Vagina (tissue), 2 donors: ENCODE data around the gene ACTRT2. TPM values are rescaled to one million over a fixed set of nuclear protein-coding genes. Genes with fewer than 3 reads are reported as not detected.

Experiments used
- DNase-seq, 2 donors: peaks; one replicate each; pipeline ENCODE4 v3.0.0-alpha.2; 2017; ENCODE audit errors: extremely low spot score in 2 of 2
- H3K27ac ChIP-seq: fragments of 200-600 bp; sonication (generic); one replicate; pipeline ENCODE4 v1.5.1; 2019
- H3K27me3 ChIP-seq: fragments of 200-600 bp; sonication (generic); one replicate; pipeline ENCODE4 v1.5.1; 2019
- H3K36me3 ChIP-seq, 2 donors: fragments of 200-600 bp; sonication (generic); one replicate each; pipeline ENCODE4 v1.5.1; 2017 to 2019
- H3K4me1 ChIP-seq: fragments of 200-600 bp; sonication (generic); one replicate; pipeline ENCODE4 v1.5.1; 2019
- H3K4me3 ChIP-seq, 2 donors: fragments of 200-600 bp; sonication (generic); 1 replicate in 1 of 2; 2 replicates in 1 of 2; pipeline ENCODE4 v1.5.1; 2016 to 2019
- H3K9me3 ChIP-seq: fragments of 200-600 bp; sonication (generic); one replicate; pipeline ENCODE4 v1.5.1; 2019
- POLR2A ChIP-seq, 2 donors: fragments of 450-650 bp; IDR thresholded peaks; one replicate each; pipeline ENCODE4 v1.6.1; 2017; ENCODE audit warnings: antibody characterized with exemption in 2 of 2, mild to moderate bottlenecking in 2 of 2, moderate library complexity in 2 of 2
- POLR2AphosphoS5 ChIP-seq, 2 donors: sonication (generic); formaldehyde crosslinking; IDR thresholded peaks; one replicate each; pipeline ENCODE4 v1.9.0; 2017; ENCODE audit warnings: antibody characterized with exemption in 2 of 2, mild to moderate bottlenecking in 2 of 2, low read depth in 1 of 2; ENCODE audit not compliant: insufficient read depth in 1 of 2
- intact Hi-C: fragments of 100-400 bp; cut with DNase I; formaldehyde crosslinking; loops from one replicate; pipeline ENCODE4 v1.15.1; 2023
- total RNA-seq: library from RNA; depleted of rRNA; stranded (reverse); fragments of >200 nt; gene quantifications from one replicate; pipeline ENCODE4 v1.2.3, GENCODE V29; 2016
- TF ChIP-seq, protein P1 (sequence below), 3 experiments: fragments of 450-650 bp in 2 of 3; fragments of 200-600 bp in 1 of 3; sonication (generic) in 1 of 3; IDR thresholded peaks; one replicate each; pipeline ENCODE4 v1.5.1; 2017 to 2019; ENCODE audit warnings: antibody characterized with exemption in 3 of 3, mild to moderate bottlenecking in 2 of 3, moderate library complexity in 2 of 3

ACTRT2 gene
- total RNA-seq, 1 donor from 2014 or later: not detected

DNA sequence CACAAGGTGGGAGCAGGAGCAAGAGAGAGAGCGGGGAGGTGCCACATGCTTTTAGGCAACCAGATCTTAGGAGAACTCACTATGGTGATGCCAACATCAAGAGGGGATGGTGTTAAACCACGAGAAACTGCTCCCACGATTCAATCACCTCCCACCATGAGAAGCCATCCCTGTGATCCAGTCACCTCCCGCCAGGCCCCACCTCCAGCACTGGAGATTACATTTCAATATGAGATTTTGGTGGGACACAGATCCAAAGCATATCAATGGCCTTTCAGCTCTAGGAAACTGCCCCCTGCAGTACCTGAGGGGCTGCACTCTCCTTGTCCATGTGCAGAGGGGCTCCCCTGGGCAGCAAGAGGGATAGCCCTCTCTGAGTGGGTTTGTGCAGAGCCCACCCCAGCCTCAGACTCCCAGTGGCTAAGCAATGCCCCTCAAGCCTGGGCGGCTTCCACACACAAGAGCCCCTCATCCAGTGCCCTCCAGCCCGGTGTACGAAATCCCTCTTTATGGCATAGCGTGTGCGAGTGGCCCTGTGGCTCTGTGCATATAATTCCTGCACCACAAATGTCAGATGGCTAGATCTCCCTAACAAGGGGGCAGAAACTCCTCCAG lies 32.2 kb downstream of the ACTRT2 start:
- no peak for DNase-seq
- no peaks in the 10 kb centered on the region for H3K4me1 ChIP-seq
- no peak overlapping the region for H3K4me3 ChIP-seq
- H3K36me3 ChIP-seq: no peaks in the 10 kb centered on the region
- H3K27ac ChIP-seq: no peak overlapping the region
- intact Hi-C loops: no loop called here
- H3K9me3 ChIP-seq: no peaks in the 10 kb centered on the region
- TF ChIP-seq, protein P1, sequence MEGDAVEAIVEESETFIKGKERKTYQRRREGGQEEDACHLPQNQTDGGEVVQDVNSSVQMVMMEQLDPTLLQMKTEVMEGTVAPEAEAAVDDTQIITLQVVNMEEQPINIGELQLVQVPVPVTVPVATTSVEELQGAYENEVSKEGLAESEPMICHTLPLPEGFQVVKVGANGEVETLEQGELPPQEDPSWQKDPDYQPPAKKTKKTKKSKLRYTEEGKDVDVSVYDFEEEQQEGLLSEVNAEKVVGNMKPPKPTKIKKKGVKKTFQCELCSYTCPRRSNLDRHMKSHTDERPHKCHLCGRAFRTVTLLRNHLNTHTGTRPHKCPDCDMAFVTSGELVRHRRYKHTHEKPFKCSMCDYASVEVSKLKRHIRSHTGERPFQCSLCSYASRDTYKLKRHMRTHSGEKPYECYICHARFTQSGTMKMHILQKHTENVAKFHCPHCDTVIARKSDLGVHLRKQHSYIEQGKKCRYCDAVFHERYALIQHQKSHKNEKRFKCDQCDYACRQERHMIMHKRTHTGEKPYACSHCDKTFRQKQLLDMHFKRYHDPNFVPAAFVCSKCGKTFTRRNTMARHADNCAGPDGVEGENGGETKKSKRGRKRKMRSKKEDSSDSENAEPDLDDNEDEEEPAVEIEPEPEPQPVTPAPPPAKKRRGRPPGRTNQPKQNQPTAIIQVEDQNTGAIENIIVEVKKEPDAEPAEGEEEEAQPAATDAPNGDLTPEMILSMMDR (IDR thresholded peaks at IDR 0.05): no peak
- no peak for TF ChIP-seq POLR2AphosphoS5 (IDR thresholded peaks at IDR 0.05; ENCODE audit: insufficient read depth in 1 of 2, low read depth in 1 of 2)
- no peak for TF ChIP-seq POLR2A (IDR thresholded peaks at IDR 0.05)
- H3K27me3 ChIP-seq: no peaks in the 10 kb centered on the region

DNA sequence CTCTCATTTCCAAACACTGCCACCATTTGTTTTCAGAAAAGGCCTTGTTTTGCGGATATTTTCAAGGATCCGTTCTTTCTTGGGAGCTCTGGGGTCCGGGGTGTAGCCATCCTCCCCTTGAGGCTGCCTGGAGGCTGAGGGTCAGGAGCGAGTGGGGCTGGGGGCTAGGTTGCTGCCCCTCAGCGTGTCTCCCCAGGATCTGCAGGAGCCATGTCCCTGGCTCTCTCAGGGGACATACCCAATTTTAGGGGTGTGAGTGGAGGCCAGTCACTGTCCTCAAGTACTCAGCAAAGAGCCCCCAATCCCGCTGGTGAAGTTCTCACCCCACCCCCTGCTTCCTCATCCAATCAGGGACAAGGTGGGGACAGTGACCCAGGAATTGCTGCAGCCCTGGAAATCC lies 32.7 kb downstream of the ACTRT2 start:
- DNase-seq: no peak
- TF ChIP-seq, protein P1 (IDR thresholded peaks at IDR 0.05): no peak
- no peak for TF ChIP-seq POLR2A (IDR thresholded peaks at IDR 0.05)
- TF ChIP-seq POLR2AphosphoS5 (IDR thresholded peaks at IDR 0.05; ENCODE audit: insufficient read depth in 1 of 2, low read depth in 1 of 2): no peak

DNA sequence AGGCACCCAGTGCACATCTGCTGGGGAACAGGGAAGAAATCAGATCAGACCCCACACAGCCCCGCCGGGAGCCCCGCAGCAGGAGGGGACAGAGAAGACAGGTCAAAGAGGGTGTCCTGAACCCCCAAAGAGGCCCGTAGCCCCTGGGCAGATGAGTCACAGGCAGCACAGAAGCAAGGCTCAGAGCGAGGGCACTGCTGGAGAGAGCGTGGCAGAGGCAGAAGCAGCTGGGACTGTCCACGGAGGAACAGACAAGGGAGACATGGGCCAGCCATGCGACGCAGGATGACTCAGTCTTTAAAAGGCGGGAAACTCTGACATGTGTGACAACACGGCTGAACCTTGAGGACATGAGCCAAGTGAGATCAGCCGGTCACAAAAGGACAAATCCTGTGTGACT lies 33.2 kb downstream of the ACTRT2 start:
- DNase-seq: no peak
- H3K27me3 ChIP-seq: no peaks in the 10 kb centered on the region
- H3K4me1 ChIP-seq: no peaks in the 10 kb centered on the region
- intact Hi-C loops: no loop called here
- TF ChIP-seq POLR2AphosphoS5 (IDR thresholded peaks at IDR 0.05; ENCODE audit: insufficient read depth in 1 of 2, low read depth in 1 of 2): no peak
- TF ChIP-seq, protein P1 (IDR thresholded peaks at IDR 0.05): no peak
- no peak for TF ChIP-seq POLR2A (IDR thresholded peaks at IDR 0.05)
- H3K9me3 ChIP-seq: no peaks in the 10 kb centered on the region
- no peaks in the 10 kb centered on the region for H3K36me3 ChIP-seq
- no peak overlapping the region for H3K4me3 ChIP-seq
- no peak overlapping the region for H3K27ac ChIP-seq

More for the DNA sequence above, 32.7 kb downstream of the ACTRT2 start:
- H3K4me1 ChIP-seq: no peaks in the 10 kb centered on the region
- no peaks in the 10 kb centered on the region for H3K36me3 ChIP-seq
- intact Hi-C loops: no loop called here
- no peaks in the 10 kb centered on the region for H3K9me3 ChIP-seq
- H3K4me3 ChIP-seq: no peak overlapping the region
- no peaks in the 10 kb centered on the region for H3K27me3 ChIP-seq
- no peak overlapping the region for H3K27ac ChIP-seq

DNA sequence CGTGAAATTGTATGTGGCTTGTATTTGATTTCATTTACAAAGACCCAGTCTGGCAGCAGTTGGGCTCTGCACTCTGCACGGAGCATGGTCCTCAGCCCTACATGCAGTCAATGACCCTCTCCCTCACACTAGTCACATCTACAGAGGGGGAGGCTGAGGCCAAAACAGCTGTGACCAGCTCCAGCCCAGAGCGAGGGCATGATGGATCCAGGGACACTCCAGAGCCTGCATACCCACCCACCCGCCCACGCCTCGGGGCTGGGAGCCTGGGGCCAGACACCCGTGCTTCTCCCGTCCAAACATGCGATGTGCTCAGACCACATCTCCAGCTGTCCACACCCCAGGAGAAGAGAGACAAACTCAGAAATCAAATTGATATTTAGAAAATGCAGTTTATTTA lies 33.8 kb downstream of the ACTRT2 start:
- TF ChIP-seq, protein P1 (IDR thresholded peaks at IDR 0.05): no peak
- TF ChIP-seq POLR2A (IDR thresholded peaks at IDR 0.05): no peak
- TF ChIP-seq POLR2AphosphoS5 (IDR thresholded peaks at IDR 0.05; ENCODE audit: insufficient read depth in 1 of 2, low read depth in 1 of 2): no peak
- DNase-seq: no peak
- H3K27ac ChIP-seq: no peak overlapping the region
- no peaks in the 10 kb centered on the region for H3K9me3 ChIP-seq
- no peaks in the 10 kb centered on the region for H3K4me1 ChIP-seq
- H3K36me3 ChIP-seq: no peaks in the 10 kb centered on the region
- intact Hi-C loops: no loop called here
- H3K27me3 ChIP-seq: no peaks in the 10 kb centered on the region
- no peak overlapping the region for H3K4me3 ChIP-seq

DNA sequence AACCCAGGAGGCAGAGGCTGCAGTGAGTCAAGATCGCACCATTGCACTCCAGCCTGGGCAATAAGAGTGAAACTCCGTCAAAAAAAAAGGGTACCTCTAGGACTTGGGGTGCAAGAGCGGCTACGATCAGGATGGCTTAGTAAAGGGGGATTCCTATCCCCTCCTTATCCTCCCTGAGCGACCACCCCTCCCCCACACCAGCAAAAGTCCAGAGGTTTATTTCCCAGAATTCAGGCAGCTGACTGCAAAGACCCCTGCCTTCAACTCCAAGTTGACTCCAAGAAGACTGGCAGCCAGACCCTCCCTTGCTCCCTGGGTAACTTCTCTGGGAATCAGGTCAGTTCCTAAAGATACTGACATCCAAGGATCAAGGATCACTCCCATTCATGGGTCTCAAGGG lies 35.4 kb downstream of the ACTRT2 start:
- no peak overlapping the region for H3K4me3 ChIP-seq

More for the DNA sequence above, 35.4 kb downstream of the ACTRT2 start:
- Histone ChIP-seq H3K9me3 (no peaks in the 10 kb centered on the region), H3K36me3 (no peaks in the 10 kb centered on the region), H3K27ac (no peak overlapping the region), H3K4me1 (no peaks in the 10 kb centered on the region), H3K27me3 (no peaks in the 10 kb centered on the region)
- TF ChIP-seq POLR2AphosphoS5 (IDR thresholded peaks at IDR 0.05; ENCODE audit: insufficient read depth in 1 of 2, low read depth in 1 of 2) (no peak), POLR2A (IDR thresholded peaks at IDR 0.05) (no peak)
- TF ChIP-seq, protein P1 (IDR thresholded peaks at IDR 0.05): no peak
- intact Hi-C loops: no loop called here
- no peak for DNase-seq
